Medulla oblongata (tissue), 1 donor: ENCODE results near the gene RTP5.
"Not testable (repeated sequence)": the region's sequence is repeated elsewhere in the genome, so short reads cannot be mapped to it uniquely, and the experiment has no call there.

Experiments
- DNase-seq: peaks from one replicate; pipeline ENCODE4 v3.0.0-alpha.2; 2015; ENCODE audit errors: extremely low spot score

The RTP5 gene

DNA sequence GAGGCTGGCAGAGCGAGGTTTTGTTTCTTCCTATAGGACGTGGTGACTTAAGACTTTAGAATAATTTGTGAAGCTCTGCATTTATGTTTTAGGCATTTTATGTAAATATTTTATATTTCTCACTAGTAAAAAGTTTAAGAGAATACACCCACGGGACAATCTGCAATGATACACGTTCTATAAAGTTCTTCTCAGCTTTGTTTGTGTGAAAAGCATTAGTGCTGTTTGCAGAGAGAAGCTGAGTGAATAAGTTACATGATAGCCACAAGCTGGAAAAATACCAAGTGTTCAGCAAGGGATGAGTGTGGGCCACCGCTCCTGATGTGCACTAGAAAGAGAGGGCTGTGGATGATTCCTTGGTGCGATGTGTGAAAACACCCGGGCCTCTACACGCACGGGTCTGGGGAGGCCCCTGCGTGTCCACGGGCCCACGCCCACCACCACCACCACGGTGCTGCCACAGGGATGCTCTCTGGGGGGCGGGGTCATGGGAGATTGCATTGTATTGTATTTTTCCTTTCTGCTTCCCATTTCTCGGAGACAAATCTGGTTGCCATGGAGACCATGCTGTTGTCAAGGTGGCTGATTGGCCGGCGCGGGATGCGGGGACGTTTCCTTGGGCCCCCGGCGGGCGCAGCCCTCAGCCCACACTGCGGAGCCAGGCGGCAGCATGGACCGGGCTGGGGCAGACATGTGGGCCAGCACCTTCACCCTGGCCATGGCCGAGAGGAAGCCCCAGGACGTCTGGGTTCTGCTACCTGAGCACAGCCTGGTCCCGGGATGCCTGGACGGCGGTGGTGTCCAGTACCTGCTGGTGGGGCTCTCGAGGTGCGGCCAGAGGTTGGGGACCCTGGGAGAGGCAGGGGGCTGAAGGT, at the start of gene RTP5:
TSS of gene RTP5 (plus strand) at position 643 of the 875 bp plus-strand sequence. CDS start at position 671, 28 bp downstream.
- DNase-seq: no peak

DNA sequence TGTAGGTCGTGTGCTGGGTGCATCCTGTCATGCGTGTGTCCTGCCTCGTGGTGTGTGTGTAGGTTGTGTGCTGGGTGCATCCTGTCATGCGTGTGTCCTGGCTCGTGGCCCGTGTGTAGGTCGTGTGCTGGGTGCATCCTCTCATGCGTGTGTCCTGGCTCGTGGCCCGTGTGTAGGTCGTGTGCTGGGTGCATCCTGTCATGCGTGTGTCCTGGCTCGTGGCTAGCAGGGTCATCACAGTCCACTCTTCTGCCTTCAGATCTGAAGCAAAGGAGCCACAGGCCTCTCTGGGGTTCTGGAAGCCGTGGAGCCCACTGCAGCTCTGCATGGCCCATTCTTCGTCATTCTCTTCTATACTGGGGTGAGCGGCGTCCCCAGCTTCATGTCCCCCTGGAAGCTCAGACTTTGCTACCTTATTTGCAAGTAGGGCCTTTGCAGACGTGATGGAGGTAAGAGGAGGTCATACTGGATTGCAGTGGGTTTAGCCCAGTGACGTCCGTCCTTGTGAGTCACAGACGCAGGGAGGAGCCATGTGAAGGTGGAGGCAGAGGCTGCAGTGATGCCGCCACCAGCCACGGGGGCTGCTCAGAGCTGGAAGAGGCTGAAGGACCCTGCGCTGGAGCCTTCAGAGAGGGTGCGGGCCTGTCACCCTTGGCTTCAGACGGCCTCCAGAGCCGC, 49.4 kb upstream of the RTP5 start:
- DNase-seq: not testable (repeated sequence)

DNA sequence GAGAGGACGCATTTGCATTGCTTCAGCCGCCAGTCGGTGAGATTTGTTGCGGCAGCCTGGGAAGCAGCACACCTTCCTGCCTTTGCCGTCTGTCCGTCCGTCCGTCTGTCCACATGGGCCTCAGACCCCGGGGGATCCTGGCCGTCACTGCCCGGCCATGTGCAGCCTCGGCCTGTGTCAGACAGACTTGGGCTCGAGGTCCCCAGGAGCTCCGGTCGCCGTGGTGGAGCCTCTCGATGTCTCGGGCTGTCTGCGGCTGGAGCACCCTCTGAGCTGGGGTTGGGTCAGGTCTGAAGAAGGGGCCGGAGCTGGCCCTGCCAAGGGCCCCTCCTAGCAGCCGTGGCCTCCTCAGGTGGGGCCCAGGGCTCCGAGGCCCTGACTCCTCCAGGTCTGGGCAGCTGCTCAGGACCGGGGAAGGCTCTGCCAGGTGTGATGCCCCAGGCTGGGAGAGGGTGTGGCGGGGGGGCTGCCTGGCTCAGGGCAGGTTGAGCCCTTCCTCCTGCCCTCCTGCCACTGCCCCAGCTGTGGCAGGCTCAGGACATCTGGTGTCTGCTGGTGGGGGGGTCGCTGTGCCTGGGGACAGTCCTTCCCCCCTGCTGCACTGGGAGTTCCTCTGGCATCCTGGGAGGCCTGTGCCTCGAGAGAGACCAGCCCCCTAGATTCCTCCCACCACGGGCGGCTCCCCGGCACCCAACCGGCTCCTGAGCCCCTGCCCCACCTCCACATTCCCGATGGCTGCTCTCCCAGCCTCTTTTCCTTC, 48.7 kb upstream of the RTP5 start:
- no peak for DNase-seq

DNA sequence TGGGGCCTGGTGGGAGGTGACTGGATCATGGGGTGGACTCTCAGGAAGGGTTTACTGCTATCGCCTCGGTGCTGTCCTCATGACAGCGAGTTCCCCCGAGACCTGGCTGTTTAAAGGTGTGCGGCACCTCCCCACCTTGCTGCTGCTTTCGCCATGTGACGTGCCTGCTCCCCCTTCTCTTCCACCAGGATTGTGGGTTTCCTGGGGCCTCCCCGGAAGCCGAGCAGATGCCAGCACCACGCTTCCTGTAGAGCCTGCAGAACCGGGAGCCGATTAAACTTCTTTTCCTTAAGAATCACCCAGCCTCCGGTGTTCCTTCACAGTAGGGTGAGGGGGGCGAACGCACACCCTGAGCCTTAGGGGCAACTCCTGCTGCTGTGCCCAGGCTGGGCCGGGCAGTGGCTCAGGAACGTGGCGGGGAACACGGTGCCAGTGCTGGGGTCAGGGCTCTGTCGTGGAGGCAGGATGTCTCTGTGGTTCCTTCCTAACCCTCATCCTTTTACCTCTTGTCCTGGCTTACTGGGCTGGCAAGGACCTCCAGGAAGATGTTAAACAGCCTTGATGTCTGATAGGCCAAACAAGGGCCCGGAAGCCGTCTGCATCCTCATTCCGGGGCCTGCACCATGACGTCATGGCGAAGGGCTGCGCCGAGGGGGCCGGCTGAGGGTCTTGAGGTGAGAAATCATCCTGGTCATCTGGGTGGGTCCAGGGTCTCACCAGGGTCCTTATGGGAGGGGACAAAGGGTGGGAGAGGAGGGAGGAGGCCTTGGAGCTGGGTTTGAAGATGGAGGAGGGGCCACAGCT, 47.9 kb upstream of the RTP5 start:
- DNase-seq: no peak

DNA sequence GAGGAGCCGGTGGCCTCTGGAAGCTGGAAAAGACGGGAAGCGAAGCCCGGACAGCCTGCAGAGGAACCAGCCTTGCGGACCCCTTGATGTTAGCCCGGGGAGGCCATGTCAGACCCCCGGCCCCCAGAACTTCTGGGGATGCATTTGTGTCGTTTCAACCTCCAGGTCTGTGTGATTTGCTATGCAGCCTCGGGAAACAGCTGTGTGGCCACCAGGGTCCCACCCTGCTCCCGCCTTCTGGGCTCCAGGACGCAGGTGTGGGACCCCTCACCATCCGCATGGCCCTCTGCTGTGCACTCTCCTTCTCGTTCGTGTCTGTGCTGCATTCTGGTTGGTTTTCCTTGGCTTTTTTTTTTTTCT, 47.3 kb upstream of the RTP5 start:
- no peak for DNase-seq

DNA sequence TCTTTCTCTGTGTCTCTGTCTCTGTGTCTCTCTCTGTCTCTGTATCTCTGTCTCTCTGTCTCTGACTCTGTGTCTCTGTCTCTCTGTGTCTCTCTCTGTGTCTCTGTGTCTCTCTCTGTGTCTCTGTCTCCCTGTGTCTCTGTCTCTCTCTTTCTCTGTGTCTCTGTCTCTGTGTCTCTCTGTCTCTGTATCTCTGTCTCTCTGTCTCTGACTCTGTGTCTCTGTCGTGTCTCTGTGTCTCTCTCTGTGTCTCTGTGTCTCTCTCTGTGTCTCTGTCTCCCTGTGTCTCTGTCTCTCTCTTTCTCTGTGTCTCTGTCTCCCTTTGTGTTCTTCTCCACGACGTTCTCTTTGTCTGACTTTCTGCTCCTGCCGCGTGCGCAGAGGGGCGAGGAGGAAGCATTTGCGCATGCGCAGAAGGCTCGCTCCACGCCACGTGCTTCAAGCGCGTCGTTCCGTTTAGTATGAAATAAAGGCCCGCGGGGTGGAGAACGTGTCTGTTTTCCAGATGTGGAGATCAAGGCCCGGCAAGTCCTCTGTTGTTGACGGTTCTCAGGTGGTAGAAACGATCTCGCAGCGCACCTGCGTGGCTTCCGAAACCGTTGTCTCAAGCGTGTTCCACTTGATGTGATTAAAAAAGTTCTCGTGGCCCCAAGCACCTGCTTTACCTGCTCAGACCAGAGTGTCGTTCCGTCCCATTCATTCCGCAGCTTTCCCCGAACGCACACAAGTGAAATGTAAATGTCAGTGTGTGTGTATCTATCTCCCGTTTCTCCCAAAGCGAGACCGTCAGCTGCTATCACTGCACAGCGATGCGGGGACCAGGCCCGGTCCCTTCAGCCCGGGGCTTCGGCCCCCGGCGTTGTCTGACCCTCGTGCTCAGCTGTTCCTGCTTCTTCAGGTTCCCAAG, 45.7 kb upstream of the RTP5 start:
- not testable (repeated sequence) for DNase-seq

DNA sequence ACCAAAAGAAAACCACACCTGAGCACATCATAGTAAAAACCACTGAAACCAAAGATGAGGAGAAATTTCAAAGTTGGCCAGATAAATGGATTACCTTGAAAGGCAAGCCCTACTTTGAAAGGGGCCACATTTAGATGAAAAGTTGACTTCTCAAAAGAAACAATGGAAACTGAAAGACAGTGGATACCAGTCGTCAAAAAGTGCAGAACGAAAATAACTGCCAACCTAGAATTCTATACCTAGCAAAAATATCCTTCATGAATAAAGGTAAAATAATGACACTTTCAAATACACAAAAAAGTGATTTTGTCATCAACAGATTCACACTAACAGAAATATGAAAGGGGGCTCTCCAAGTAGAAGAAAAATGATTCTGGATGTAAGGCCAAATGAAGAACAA, 42.1 kb upstream of the RTP5 start:
- DNase-seq: no peak

DNA sequence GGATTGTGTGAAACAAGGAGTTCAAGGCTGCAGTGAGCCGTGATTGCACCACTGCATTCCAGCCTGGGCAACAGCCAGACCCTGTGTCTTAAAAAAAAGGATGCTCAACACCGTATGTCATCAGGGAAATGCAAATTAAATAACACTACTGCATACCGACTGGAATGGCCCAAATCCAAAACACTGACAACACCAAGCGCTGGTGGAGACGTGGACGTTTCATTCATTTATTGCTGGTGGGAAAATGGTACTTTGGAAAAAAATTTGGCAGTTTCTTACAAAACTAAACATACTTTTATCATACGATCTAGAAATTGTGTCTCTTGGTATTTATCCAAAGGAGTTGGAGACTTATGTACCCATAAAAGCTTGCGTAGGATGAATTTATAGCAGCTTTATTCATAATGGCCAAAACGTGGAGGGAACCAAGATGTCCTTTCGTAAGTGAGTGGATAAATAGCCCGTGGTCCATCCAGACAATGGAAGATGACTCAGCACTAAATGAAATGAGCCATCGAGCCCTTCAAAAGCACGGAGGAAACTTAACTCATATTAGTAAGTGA, 36.3 kb upstream of the RTP5 start:
- DNase-seq: no peak

DNA sequence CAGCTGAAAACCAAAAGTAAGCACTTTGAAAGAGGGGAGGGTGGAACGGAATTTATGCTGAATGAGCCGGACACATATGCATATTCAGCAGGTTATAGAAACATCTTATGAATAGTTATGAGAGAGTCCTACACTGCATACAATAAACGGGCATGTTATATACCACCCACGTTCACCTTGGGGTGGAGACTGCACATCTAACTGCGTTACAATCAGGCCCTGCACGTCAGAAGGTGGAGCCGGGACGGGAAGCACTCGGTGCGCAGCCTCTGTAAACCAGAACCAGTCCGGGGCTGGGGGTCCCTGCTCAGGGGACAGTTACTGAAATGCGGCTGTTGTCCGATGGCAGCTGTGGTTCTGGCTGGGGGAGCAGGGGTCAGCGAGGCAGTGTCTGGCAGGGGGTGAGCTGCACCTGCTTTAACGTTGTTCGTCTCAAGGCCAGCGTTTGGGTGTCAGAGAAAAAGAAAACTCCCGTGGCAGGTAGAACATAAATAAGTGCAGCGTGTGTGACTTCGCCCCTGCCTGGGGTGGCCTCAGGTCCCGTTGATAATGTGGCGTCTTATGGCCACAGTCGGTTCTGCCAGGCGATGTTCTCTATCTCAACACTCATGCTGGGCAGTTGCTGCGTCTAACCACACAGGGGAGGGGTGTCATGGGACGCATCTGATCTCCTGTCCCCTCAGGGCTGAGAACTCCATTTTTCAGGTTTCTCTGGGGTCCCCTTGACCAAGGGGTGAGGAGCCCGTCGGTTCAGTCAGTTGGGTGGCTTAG, 35.6 kb upstream of the RTP5 start:
- not testable (repeated sequence) for DNase-seq

DNA sequence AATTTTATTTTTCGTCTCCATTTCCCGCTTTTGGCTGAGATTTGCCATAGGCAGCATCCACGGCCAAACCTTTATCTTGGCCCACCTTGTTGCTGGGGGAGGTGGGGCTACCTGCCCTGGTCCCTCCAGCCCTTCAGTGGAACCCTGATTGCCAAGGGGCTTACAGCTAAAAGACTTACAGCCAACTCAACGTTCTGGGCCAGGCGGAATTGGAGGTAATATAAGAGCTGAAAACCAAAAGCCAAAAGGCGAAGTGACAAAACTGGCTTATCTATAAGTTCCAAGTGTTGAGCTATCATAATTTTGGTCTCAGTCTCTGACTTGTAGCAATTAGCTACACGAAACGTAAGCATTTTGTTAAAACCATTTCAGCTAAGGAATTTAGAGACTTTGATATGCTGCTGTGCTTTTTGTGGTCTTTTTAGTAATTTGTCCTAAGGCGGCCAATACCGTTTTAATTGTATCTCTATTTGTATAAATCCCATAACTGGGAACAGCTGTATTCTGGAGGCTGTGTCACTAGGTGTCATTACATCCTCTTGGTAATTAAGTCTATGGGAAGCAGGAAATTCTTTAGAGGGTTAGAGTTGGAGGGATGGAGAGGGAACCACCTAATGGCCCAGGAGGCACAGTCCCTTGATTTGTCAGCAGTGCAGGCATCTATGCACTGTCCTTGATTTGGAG, 34.9 kb upstream of the RTP5 start:
- DNase-seq: no peak

DNA sequence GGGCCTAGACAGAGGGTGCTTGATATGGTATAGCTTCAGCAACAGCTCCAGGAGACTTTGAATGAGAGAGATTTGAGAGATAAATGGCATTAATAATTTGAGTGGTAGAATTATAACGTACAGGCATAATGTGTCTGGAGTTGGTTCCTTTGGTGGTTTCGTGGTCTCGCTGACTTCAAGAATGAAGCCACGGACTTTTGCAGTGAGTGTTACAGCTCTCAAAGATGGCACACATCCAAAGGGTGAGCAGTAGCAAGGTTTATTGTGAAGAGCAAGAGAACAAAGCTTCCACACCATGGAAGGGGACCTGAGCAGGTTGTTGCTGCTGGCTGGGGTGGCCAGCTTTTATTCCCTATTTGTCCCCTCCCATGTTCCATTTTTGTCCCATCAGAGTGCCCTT, 33.9 kb upstream of the RTP5 start:
- DNase-seq: no peak

DNA sequence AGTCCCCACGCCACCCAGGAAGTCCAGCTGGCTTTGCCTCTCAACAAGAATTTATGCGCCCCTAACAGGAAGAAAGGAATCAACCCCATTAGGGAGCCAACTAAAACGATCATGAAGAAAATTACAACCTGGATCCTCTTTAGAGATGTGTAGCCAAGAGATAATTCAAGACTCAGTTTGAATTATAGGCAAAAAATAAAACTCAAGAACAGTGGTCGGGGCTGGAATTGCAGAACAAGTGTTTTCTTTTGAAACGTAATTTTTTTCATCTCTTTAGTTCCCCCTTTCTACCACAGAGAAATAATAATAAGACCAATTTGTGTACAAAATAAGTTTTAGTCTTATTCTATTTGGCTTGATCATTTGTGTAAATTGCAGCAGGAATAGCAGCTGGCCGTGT, 33.2 kb upstream of the RTP5 start:
- no peak for DNase-seq

DNA sequence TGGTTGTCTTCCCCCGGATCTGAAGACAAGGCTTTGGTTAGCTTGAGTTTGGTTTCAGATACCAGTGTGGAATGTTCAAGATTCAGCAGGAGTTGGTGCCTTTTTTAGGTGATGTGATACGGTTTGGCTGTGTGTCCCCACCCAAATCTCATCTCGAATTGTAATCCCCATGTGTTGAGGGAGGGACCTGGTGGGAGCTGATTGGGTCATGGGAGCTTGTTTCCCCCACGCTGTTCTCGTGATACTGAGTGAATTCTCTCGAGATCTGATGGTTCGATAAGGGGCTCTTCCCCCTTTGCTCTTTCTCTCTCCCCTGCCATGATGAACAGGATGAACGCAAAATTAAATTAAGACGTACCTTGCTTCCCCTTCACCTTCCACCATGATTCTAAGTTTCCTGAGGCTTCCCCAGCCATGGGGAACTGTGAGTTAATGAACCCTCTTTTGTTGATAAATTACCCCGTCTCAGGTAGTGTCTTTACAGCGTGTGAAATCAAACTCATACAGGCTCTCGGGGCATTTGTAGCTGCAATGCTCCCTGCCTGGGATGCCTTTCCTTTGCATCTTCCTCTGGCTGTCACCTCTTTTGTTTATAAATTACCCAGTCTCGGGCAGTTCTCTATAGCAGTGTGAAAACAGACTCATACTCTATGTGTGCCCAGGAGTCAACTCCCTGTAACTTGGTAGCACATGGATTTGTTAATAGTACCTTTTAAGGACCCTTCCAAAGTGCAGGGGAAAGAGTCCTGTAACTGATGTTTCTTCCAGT, 32.1 kb upstream of the RTP5 start:
- no peak for DNase-seq

DNA sequence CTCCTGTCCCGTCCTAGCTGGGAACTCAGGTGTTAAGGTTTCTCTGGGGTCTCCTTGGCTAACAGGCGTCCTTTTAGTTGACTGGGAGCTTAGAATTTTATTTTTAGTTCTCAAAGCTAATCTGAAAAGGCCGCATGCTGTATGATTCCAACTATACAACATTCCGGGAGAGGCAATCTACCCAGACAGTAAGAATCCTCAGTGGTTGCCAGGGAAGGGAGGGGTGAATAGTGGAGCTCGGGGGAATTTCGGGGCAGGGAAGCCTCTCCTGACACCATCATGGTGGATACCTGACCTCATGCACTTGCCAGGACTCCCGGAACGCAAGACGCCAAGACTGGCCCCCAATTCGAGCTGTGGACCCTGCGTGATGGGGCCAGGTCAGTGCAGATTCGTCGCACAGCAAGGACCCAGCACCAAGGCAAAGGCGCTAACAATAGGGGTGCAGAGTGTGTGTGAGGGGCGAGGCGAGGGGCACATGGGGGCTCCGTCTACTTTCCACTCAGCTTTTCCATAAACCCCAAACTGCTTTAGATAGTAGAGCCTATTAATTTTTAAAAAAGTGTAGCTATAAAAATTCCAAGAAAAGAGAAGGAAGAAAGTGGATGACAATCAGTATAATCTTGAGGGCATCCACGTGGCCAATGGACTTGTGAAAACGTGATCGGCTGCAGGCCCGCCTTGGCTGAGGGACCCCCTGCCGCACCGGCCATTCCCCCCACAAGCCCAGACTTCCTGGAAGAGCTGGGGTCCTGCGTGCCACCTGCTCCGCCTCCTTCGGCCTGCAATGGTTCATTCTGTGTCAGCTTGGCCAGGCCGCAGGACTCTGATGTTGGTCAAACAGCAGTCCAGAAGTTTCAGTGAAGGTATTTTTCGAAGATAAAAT, 28.1 kb upstream of the RTP5 start:
- no peak for DNase-seq

DNA sequence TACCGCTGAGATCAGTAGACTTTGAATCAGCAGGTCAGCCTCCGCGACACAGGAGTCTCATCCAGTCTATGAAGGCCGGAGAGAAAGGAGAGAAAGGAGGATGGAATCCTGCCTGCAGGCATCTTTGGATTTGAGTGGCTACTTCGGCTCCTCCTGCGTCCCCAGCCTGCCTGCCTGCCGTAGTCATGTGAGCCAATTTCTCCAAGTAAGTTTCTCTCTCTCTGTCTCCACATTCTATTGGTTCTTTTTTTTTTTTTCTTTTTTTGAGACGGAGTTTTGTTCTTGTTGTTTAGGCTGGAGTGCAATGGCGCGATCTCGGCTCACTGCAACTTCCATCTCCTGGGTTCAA, 27.5 kb upstream of the RTP5 start:
- no peak for DNase-seq

DNA sequence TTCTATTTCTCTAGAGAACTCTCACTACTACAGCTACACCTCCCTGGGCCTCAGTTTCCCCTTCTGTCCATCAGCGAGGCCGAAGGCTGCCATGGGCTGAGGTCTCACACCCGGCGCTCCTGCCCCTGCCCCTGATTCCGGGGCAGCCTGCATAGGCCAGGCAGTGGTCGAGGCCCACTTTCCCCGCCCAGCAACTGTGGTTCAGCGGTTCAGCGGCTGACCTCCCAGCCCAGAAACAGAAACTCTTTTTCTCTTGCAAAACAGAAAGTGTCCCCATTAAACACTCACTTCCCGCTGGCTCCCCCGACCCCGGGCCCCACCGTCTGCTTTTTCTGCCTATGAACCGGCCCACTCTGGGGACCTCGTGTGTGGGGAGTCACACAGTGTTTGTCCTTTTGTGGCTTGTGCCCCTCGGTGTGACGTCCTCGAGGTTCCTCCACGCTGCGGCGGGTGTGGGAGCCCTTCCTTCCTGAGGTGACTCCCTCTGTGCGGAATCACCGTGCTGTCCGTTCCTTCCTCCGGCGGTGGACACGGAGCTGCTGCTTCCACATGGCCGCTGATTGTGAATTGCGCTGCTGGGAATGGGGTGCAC, 26.8 kb upstream of the RTP5 start:
- peak; percentile 65 for DNase-seq
